ENCODE measurements around the gene CETN2.

- TF ChIP-seq CTCF (IDR thresholded peaks at IDR 0.05; ENCODE audit: low read depth, low read length) = no peak
- no peak for TF ChIP-seq EZH2phosphoT487 (IDR thresholded peaks at IDR 0.05; ENCODE audit: low read depth)
Measured at GRCh38 chrX:152871260-152871659, 40.7 kb upstream of the CETN2 start.

Measured in OCI-LY3 (cell line).